CD8-positive, alpha-beta memory T cell (primary cell): ENCODE measurements around the gene CTCFL. TPM values are rescaled to one million over a fixed set of nuclear protein-coding genes. Genes with fewer than 3 reads are reported as not detected.

Experiments
- CTCF ChIA-PET: fragments of 350-600 bp; sonication (Branson Sonifier 250); formaldehyde crosslinking; loops from one replicate; lab custom pipeline; 2021; ENCODE audit warnings: antibody characterized with exemption; lab: Charles Lee
- POLR2A ChIA-PET: fragments of 350-600 bp; sonication (Branson Sonifier 250); formaldehyde crosslinking; loops from one replicate; lab custom pipeline; 2021; ENCODE audit warnings: antibody characterized with exemption; lab: Charles Lee
- DNase-seq, 5 donors: peaks; one replicate each; pipeline versions ENCODE4 v3.0.0 to v3.0.0-alpha.2; 2020 to 2022; ENCODE audit warnings: mixed read lengths in 1 of 5
- H3K27ac ChIP-seq: one replicate; pipeline ENCODE4 v1.7.0; 2013; ENCODE audit warnings: low read depth, mild to moderate bottlenecking, low read length, moderate library complexity
- H3K27me3 ChIP-seq: 2 replicates; pipeline ENCODE4 v1.7.0; 2013; ENCODE audit warnings: low read length, mild to moderate bottlenecking; ENCODE audit not compliant: insufficient read depth, poor library complexity, severe bottlenecking
- H3K36me3 ChIP-seq: 2 replicates; pipeline ENCODE4 v1.7.0; 2013; ENCODE audit warnings: mild to moderate bottlenecking, low read length, moderate library complexity; ENCODE audit not compliant: insufficient read depth
- H3K4me1 ChIP-seq: 2 replicates; pipeline ENCODE4 v1.7.0; 2013; ENCODE audit warnings: mild to moderate bottlenecking, low read length, moderate library complexity; ENCODE audit not compliant: insufficient read depth
- H3K4me3 ChIP-seq: 2 replicates; pipeline ENCODE4 v1.7.0; 2013; ENCODE audit warnings: mild to moderate bottlenecking, low read length
- H3K9me3 ChIP-seq: 2 replicates; pipeline ENCODE4 v1.7.0; 2013; ENCODE audit warnings: mild to moderate bottlenecking, low read length
- H3K27ac Mint-ChIP-seq, 8 donors: one replicate each; pipeline ENCODE4 v1.8.0; 2020 to 2021; ENCODE audit warnings: mixed read lengths in 8 of 8, mild to moderate bottlenecking in 6 of 8, inconsistent platforms in 3 of 8, moderate library complexity in 3 of 8
- H3K27me3 Mint-ChIP-seq, 2 donors: one replicate each; pipeline ENCODE4 v1.8.0; 2020 to 2021; ENCODE audit warnings: mixed read lengths in 2 of 2, mild to moderate bottlenecking in 1 of 2, moderate library complexity in 1 of 2
- H3K36me3 Mint-ChIP-seq, 3 donors: one replicate each; pipeline ENCODE4 v1.8.0; 2020 to 2021; ENCODE audit warnings: mixed read lengths in 3 of 3, inconsistent platforms in 1 of 3, mild to moderate bottlenecking in 1 of 3
- H3K4me1 Mint-ChIP-seq, 3 donors: one replicate each; pipeline ENCODE4 v1.8.0; 2020 to 2021; ENCODE audit warnings: mixed read lengths in 3 of 3, inconsistent platforms in 1 of 3, mild to moderate bottlenecking in 1 of 3
- H3K4me3 Mint-ChIP-seq, 7 donors: one replicate each; pipeline ENCODE4 v1.8.0; 2020 to 2021; ENCODE audit warnings: mixed read lengths in 7 of 7, mild to moderate bottlenecking in 6 of 7, moderate library complexity in 4 of 7, inconsistent platforms in 2 of 7
- H3K9me3 Mint-ChIP-seq, 5 donors: one replicate each; pipeline ENCODE4 v1.8.0; 2020 to 2022; ENCODE audit warnings: mixed read lengths in 5 of 5, mild to moderate bottlenecking in 3 of 5, moderate library complexity in 2 of 5, inconsistent platforms in 1 of 5
- polyA plus RNA-seq: library from polyadenylated mRNA; unstranded; fragments of 300-500 nt; fragmentation: Illumina TruSeq; gene quantifications from one replicate; pipeline ENCODE4 v1.2.3, GENCODE V29; 2021
- total RNA-seq, 2 experiments: library from RNA; stranded (reverse); gene quantifications; one replicate each; pipeline ENCODE4 v1.2.3, GENCODE V29; 2021

CTCFL gene
- total and polyA plus RNA-seq, 3 experiments from 2014 or later = not detected

- H3K36me3 ChIP-seq = no peaks in the 10 kb centered on the region
- H3K27ac Mint-ChIP-seq = no peak overlapping the region
- H3K36me3 Mint-ChIP-seq = peaks cover 0 to 4% (median 0%) of the 10 kb centered on the region in 3 donors
- no peak for DNase-seq
- H3K27me3 Mint-ChIP-seq = peaks cover 30 to 66% of the 10 kb centered on the region in 2 donors
- no peak overlapping the region for H3K27ac ChIP-seq
- H3K9me3 ChIP-seq = no peaks in the 10 kb centered on the region
- ChIA-PET POLR2A (no interaction called here), CTCF (no interaction called here)
- H3K4me3 Mint-ChIP-seq = no peak overlapping the region
- H3K9me3 Mint-ChIP-seq = peaks cover 0 to 4% (median 0%) of the 10 kb centered on the region in 5 donors
- no peak overlapping the region for H3K4me3 ChIP-seq
- H3K4me1 Mint-ChIP-seq = no peaks in the 10 kb centered on the region
- no peaks in the 10 kb centered on the region for H3K4me1 ChIP-seq
- H3K27me3 ChIP-seq = no peaks in the 10 kb centered on the region
Observed at GRCh38 chr20:57536120-57536708, 11.3 kb upstream of the CTCFL start.

- H3K4me3 Mint-ChIP-seq = no peak overlapping the region
- H3K9me3 ChIP-seq = no peaks in the 10 kb centered on the region
- H3K36me3 Mint-ChIP-seq = peaks cover 0 to under 1% (median 0%) of the 10 kb centered on the region in 3 donors
- H3K27me3 Mint-ChIP-seq = peaks cover 24 to 62% of the 10 kb centered on the region in 2 donors
- no peaks in the 10 kb centered on the region for H3K4me1 Mint-ChIP-seq
- no peaks in the 10 kb centered on the region for H3K27me3 ChIP-seq
- ChIA-PET CTCF (no interaction called here), POLR2A (no interaction called here)
- H3K36me3 ChIP-seq = no peaks in the 10 kb centered on the region
- no peak overlapping the region for H3K4me3 ChIP-seq
- H3K27ac Mint-ChIP-seq = no peak overlapping the region
- peaks cover 0 to 4% (median 0%) of the 10 kb centered on the region in 5 donors for H3K9me3 Mint-ChIP-seq
- DNase-seq = no peak
- no peaks in the 10 kb centered on the region for H3K4me1 ChIP-seq
- H3K27ac ChIP-seq = no peak overlapping the region
Observed at GRCh38 chr20:57535297-57535696, 10.4 kb upstream of the CTCFL start.

- Mint-ChIP-seq H3K27me3 (peaks cover 17 to 39% of the 10 kb centered on the region in 2 donors), H3K4me1 (no peaks in the 10 kb centered on the region), H3K36me3 (no peaks in the 10 kb centered on the region), H3K9me3 (no peaks in the 10 kb centered on the region), H3K27ac (no peak overlapping the region), H3K4me3 (no peak overlapping the region)
- H3K27ac ChIP-seq = no peak overlapping the region
- no peaks in the 10 kb centered on the region for H3K9me3 ChIP-seq
- no peaks in the 10 kb centered on the region for H3K27me3 ChIP-seq
- no peaks in the 10 kb centered on the region for H3K4me1 ChIP-seq
- POLR2A ChIA-PET = no interaction called here
- CTCF ChIA-PET = no interaction called here
- no peak for DNase-seq
- no peak overlapping the region for H3K4me3 ChIP-seq
- H3K36me3 ChIP-seq = no peaks in the 10 kb centered on the region
Observed at GRCh38 chr20:57532104-57532503, 7.2 kb upstream of the CTCFL start.

- H3K4me3 ChIP-seq = no peak overlapping the region
- ChIA-PET POLR2A (no interaction called here), CTCF (no interaction called here)
- DNase-seq = no peak
- Mint-ChIP-seq H3K36me3 (no peaks in the 10 kb centered on the region), H3K27me3 (peaks cover 15 to 23% of the 10 kb centered on the region in 2 donors), H3K9me3 (no peaks in the 10 kb centered on the region), H3K4me3 (no peak overlapping the region), H3K27ac (no peak overlapping the region), H3K4me1 (no peaks in the 10 kb centered on the region)
- no peaks in the 10 kb centered on the region for H3K36me3 ChIP-seq
- H3K9me3 ChIP-seq = no peaks in the 10 kb centered on the region
- H3K27ac ChIP-seq = no peak overlapping the region
- H3K27me3 ChIP-seq = no peaks in the 10 kb centered on the region
- H3K4me1 ChIP-seq = no peaks in the 10 kb centered on the region
Observed at GRCh38 chr20:57530327-57530981, 5.5 kb upstream of the CTCFL start.

- POLR2A ChIA-PET = no interaction called here
- no peak for DNase-seq
- Mint-ChIP-seq H3K9me3 (no peaks in the 10 kb centered on the region), H3K4me1 (no peaks in the 10 kb centered on the region), H3K4me3 (no peak overlapping the region), H3K36me3 (no peaks in the 10 kb centered on the region), H3K27ac (no peak overlapping the region), H3K27me3 (peaks cover 10 to 18% of the 10 kb centered on the region in 2 donors)
- Histone ChIP-seq H3K9me3 (no peaks in the 10 kb centered on the region), H3K27me3 (no peaks in the 10 kb centered on the region), H3K4me1 (no peaks in the 10 kb centered on the region), H3K36me3 (no peaks in the 10 kb centered on the region), H3K27ac (no peak overlapping the region), H3K4me3 (no peak overlapping the region)
- CTCF ChIA-PET = no interaction called here
Observed at GRCh38 chr20:57529810-57530209, 4.9 kb upstream of the CTCFL start.

- H3K36me3 Mint-ChIP-seq = no peaks in the 10 kb centered on the region
- H3K27me3 Mint-ChIP-seq = peaks cover 8 to 12% of the 10 kb centered on the region in 2 donors
- ChIA-PET CTCF (no interaction called here), POLR2A (no interaction called here)
- H3K9me3 Mint-ChIP-seq = no peaks in the 10 kb centered on the region
- no peak overlapping the region for H3K4me3 ChIP-seq
- no peaks in the 10 kb centered on the region for H3K27me3 ChIP-seq
- H3K36me3 ChIP-seq = no peaks in the 10 kb centered on the region
- peak overlapping the region in 1 of 8 donors; percentile 58 for H3K27ac Mint-ChIP-seq
- H3K27ac ChIP-seq = no peak overlapping the region
- no peaks in the 10 kb centered on the region for H3K4me1 ChIP-seq
- H3K4me3 Mint-ChIP-seq = no peak overlapping the region
- no peaks in the 10 kb centered on the region for H3K4me1 Mint-ChIP-seq
- DNase-seq = no peak
- no peaks in the 10 kb centered on the region for H3K9me3 ChIP-seq
Observed at GRCh38 chr20:57529160-57529585, 4.2 kb upstream of the CTCFL start.

- no peaks in the 10 kb centered on the region for H3K4me1 ChIP-seq
- H3K4me3 ChIP-seq = no peak overlapping the region
- H3K9me3 ChIP-seq = no peaks in the 10 kb centered on the region
- Mint-ChIP-seq H3K4me1 (peaks cover 0 to under 1% (median under 1%) of the 10 kb centered on the region in 3 donors), H3K27ac (no peak overlapping the region), H3K27me3 (peaks cover 0 to 3% of the 10 kb centered on the region in 2 donors), H3K36me3 (no peaks in the 10 kb centered on the region), H3K9me3 (no peaks in the 10 kb centered on the region), H3K4me3 (no peak overlapping the region)
- ChIA-PET CTCF (no interaction called here), POLR2A (no interaction called here)
- H3K27ac ChIP-seq = no peak overlapping the region
- no peaks in the 10 kb centered on the region for H3K27me3 ChIP-seq
- no peak for DNase-seq
- H3K36me3 ChIP-seq = no peaks in the 10 kb centered on the region
Observed at GRCh38 chr20:57528148-57528547, 3.2 kb upstream of the CTCFL start.

- H3K27me3 ChIP-seq = no peaks in the 10 kb centered on the region
- no peak overlapping the region for H3K4me3 ChIP-seq
- Mint-ChIP-seq H3K27me3 (peaks cover 0 to under 1% of the 10 kb centered on the region in 2 donors), H3K4me1 (peaks cover 3 to 5% (median 5%) of the 10 kb centered on the region in 3 donors), H3K36me3 (no peaks in the 10 kb centered on the region), H3K4me3 (no peak overlapping the region), H3K27ac (no peak overlapping the region), H3K9me3 (no peaks in the 10 kb centered on the region)
- ChIA-PET POLR2A (no interaction called here), CTCF (no interaction called here)
- H3K9me3 ChIP-seq = no peaks in the 10 kb centered on the region
- no peaks in the 10 kb centered on the region for H3K4me1 ChIP-seq
- DNase-seq = no peak
- no peak overlapping the region for H3K27ac ChIP-seq
- no peaks in the 10 kb centered on the region for H3K36me3 ChIP-seq
Observed at GRCh38 chr20:57527728-57528127, 2.8 kb upstream of the CTCFL start.
